GM19324 (cell line): ENCODE data around the gene C19orf33.
"Not testable (repeated sequence)": the region's sequence is repeated elsewhere in the genome, so short reads cannot be mapped to it uniquely, and the experiment has no call there.

ENCODE experiments used
- ATAC-seq: cut with Tn5 transposase; IDR thresholded peaks from one replicate; pipeline ENCODE4 v1.9.1; 2021; ENCODE audit warnings: mild to moderate bottlenecking, moderate library complexity; ENCODE audit not compliant: unreplicated experiment, low FRiP score

C19orf33 gene

DNA sequence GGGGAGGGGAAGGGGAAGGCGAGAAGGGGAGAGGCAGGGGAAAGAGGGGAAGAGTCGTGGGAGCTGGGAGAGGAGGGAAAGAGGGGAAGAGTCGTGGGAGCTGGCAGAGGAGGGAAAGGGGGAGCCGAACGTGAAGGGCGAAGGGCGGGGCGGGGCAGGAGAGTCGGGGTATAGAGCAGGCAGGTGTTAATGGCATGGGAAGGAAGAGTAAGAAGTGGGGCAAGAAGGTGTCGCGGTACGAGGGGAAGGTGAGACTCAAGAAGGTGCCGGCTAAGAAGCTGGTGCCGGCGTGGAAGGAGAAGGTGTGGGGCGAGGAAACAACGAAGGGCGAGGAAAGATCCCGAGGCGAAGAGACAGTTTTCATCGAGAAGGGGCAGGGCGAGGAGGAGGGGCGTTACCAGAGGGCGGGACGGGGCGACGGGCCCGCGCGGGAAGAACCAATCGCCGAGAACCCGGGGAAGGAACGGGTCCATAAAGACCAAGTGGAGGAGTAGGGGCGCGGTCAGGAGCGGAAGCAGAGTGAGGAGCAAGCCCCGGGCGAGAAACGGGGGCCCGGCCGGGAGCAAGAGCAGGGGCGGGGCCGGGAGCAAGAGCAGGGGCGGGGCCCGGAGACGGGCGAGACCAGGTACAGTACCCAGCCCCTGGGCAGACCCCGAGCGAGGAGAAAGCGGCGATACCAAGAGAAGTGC, 32.0 kb downstream of the C19orf33 start:
- peak; percentile 73 for ATAC-seq

- peak; percentile 57 for ATAC-seq
Observed at GRCh38 chr19:38336638-38337359, 32.7 kb downstream of the C19orf33 start.

GRCh38 chr19:38337360-38337653, 33.3 kb downstream of the C19orf33 start:
- no peak for ATAC-seq

GRCh38 chr19:38339011-38339410, 35.0 kb downstream of the C19orf33 start:
- ATAC-seq: not testable (repeated sequence)

DNA sequence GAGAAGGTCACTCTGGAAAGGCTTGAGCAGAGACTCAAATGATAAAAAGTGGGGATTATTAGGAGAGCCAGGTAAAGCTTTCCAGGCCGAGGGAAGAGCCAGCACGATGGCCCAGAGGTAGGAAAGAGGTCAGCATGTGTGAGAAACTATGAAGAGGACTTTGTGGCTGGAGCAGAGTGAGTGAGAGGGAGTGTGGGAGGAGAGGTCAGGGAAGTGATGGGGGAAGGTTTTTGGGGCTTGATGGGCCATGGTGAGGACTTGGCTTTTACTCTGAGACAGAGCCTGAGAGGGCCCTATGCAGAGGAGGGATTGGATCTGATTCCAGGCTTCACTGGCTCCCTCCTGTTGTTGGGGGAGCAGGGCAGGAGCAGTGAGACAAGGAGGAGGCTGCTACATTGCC, 36.9 kb downstream of the C19orf33 start:
- no peak for ATAC-seq

DNA sequence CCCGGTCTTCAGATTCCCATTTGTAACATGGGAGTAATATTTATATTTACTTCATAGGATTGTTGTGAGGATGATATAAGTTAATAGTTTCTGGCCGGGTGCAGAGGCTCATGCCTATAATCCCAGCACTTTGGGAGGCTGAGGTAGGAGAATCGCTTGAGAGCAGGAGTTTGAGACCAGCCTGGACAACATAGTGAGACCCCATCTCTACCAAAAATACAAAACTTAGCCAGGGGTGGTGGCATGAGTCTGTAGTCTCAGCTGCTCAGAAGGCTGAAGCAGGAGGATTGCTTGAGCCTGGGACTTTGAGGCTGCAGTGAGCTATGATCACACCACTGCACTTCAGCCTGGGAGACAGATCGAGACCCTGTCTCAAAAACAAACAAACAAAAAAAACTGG, 42.8 kb downstream of the C19orf33 start:
- ATAC-seq: no peak

DNA sequence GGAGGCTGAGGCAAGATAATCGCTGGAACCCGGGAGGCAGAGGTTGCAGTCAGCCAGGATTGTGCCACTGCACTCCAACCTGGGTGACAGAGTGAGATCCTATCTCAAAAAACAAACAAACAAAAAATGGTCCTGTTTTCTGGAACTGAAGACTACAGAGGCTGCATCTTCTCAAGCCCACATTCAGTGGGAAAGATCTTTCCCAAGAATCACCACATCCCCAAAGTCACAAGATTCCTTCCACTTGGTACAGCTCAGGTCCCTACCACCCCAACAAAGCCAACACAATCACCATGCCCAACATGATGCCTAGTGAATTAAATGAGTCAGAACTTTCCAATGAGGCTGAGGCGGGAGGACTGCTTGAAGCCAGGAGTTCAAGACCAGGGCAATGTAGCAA, 46.8 kb downstream of the C19orf33 start:
- no peak for ATAC-seq

DNA sequence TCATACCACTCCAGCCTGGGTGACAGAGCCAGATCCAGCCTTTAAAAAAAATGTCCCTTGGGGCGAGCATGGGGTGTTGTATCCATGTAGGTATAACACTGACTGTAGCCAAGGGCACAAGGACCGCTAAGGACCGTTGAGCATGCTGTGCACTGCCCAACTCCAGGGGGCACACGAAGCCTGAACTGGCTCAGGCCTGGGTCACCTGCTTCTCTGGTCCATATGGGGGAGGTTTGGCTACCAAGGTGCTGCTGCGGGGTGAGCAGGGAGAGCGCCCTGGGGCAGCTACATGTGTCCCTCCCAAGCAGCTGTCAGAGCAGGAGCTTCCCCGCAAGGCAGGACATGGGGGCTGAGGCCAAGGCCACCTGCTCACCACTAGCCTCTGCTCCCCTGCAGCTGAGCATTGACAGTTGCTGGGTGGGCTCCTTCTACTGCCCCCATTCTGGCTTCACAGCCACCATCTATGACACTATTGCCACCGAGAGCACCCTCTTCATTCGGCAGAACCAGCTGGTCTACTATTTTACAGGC, 47.9 kb downstream of the C19orf33 start:
- ATAC-seq: no peak

GRCh38 chr19:38352611-38353010, 48.6 kb downstream of the C19orf33 start:
- no peak for ATAC-seq
